Ovary (tissue), 3 donors: ENCODE results near the gene COX6B2.

Experiments used
- EP300 ChIP-seq: sonication (generic); formaldehyde crosslinking; IDR thresholded peaks from one replicate; pipeline ENCODE4 v1.6.1; 2017; ENCODE audit warnings: antibody characterized with exemption
- TF ChIP-seq, protein P1 (sequence below), 3 donors: fragments of 450-650 bp in 2 of 3; fragments of 200-600 bp in 1 of 3; IDR thresholded peaks; one replicate each; pipeline versions ENCODE4 v1.5.1 to v1.8.0; 2016 to 2022; ENCODE audit warnings: antibody characterized with exemption in 3 of 3, mild to moderate bottlenecking in 1 of 3
- donor health status: DM: no; HTN: no; CAD: no.

DNA sequence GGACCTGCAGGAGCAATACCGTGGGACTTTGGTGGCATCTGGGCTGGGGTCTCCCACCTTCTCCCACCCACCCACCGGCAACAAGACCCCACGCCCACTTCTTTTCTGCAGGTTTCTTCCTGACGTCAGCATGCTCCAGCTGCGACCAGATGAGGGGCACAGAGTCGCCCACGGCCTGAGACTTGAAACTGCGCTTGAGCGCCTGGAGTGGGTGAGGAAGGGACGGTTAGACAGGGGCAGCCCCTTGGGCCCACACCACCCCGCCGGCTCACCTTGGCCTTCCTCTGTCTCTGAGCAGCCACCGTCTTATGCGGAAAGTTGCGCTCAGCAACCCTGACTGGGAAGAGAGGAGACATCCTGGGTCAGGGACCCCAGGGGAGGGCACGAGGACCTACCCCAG lies 6.4 kb upstream of the COX6B2 start:
- TF ChIP-seq, protein P1, sequence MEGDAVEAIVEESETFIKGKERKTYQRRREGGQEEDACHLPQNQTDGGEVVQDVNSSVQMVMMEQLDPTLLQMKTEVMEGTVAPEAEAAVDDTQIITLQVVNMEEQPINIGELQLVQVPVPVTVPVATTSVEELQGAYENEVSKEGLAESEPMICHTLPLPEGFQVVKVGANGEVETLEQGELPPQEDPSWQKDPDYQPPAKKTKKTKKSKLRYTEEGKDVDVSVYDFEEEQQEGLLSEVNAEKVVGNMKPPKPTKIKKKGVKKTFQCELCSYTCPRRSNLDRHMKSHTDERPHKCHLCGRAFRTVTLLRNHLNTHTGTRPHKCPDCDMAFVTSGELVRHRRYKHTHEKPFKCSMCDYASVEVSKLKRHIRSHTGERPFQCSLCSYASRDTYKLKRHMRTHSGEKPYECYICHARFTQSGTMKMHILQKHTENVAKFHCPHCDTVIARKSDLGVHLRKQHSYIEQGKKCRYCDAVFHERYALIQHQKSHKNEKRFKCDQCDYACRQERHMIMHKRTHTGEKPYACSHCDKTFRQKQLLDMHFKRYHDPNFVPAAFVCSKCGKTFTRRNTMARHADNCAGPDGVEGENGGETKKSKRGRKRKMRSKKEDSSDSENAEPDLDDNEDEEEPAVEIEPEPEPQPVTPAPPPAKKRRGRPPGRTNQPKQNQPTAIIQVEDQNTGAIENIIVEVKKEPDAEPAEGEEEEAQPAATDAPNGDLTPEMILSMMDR (IDR thresholded peaks at IDR 0.05), result no peak
- TF ChIP-seq EP300, result no peak
